Vagina (tissue), 2 donors: Measurements from ENCODE around the gene SCIN. TPM values are rescaled to one million over a fixed set of nuclear protein-coding genes. Genes with fewer than 3 reads are reported as not detected.
"Not testable (repeated sequence)": the region's sequence is repeated elsewhere in the genome, so short reads cannot be mapped to it uniquely, and the experiment has no call there.

Source experiments
- DNase-seq, 2 donors: peaks; one replicate each; pipeline ENCODE4 v3.0.0-alpha.2; 2017; ENCODE audit errors: extremely low spot score in 2 of 2
- H3K27ac ChIP-seq: fragments of 200-600 bp; sonication (generic); one replicate; pipeline ENCODE4 v1.5.1; 2019
- H3K27me3 ChIP-seq: fragments of 200-600 bp; sonication (generic); one replicate; pipeline ENCODE4 v1.5.1; 2019
- H3K36me3 ChIP-seq, 2 donors: fragments of 200-600 bp; sonication (generic); one replicate each; pipeline ENCODE4 v1.5.1; 2017 to 2019
- H3K4me1 ChIP-seq: fragments of 200-600 bp; sonication (generic); one replicate; pipeline ENCODE4 v1.5.1; 2019
- H3K4me3 ChIP-seq, 2 donors: fragments of 200-600 bp; sonication (generic); 1 replicate in 1 of 2; 2 replicates in 1 of 2; pipeline ENCODE4 v1.5.1; 2016 to 2019
- H3K9me3 ChIP-seq: fragments of 200-600 bp; sonication (generic); one replicate; pipeline ENCODE4 v1.5.1; 2019
- CTCF ChIP-seq, 3 experiments: fragments of 450-650 bp in 2 of 3; fragments of 200-600 bp in 1 of 3; sonication (generic) in 1 of 3; IDR thresholded peaks; one replicate each; pipeline ENCODE4 v1.5.1; 2017 to 2019; ENCODE audit warnings: antibody characterized with exemption in 3 of 3, mild to moderate bottlenecking in 2 of 3, moderate library complexity in 2 of 3
- POLR2A ChIP-seq, 2 donors: fragments of 450-650 bp; IDR thresholded peaks; one replicate each; pipeline ENCODE4 v1.6.1; 2017; ENCODE audit warnings: antibody characterized with exemption in 2 of 2, mild to moderate bottlenecking in 2 of 2, moderate library complexity in 2 of 2
- POLR2AphosphoS5 ChIP-seq, 2 donors: sonication (generic); formaldehyde crosslinking; IDR thresholded peaks; one replicate each; pipeline ENCODE4 v1.9.0; 2017; ENCODE audit warnings: antibody characterized with exemption in 2 of 2, mild to moderate bottlenecking in 2 of 2, low read depth in 1 of 2; ENCODE audit not compliant: insufficient read depth in 1 of 2
- intact Hi-C: fragments of 100-400 bp; cut with DNase I; formaldehyde crosslinking; loops from one replicate; pipeline ENCODE4 v1.15.1; 2023
- total RNA-seq: library from RNA; depleted of rRNA; stranded (reverse); fragments of >200 nt; gene quantifications from one replicate; pipeline ENCODE4 v1.2.3, GENCODE V29; 2016

SCIN gene
- total RNA-seq, 1 donor from 2014 or later, result 0.74 TPM

- H3K4me3 ChIP-seq, result peak overlapping the region; percentile 83 to 88
- H3K27me3 ChIP-seq, result no peaks in the 10 kb centered on the region
- DNase-seq, result peak; percentile 95 to 97
- intact Hi-C loops, result no loop called here
- no peaks in the 10 kb centered on the region for H3K4me1 ChIP-seq
- no peaks in the 10 kb centered on the region for H3K9me3 ChIP-seq
- TF ChIP-seq CTCF (IDR thresholded peaks at IDR 0.05) (peak; percentile 54 to 87 (median 72)), POLR2A (IDR thresholded peaks at IDR 0.05) (peak in 1 of 2 donors; percentile 9), POLR2AphosphoS5 (IDR thresholded peaks at IDR 0.05; ENCODE audit: insufficient read depth in 1 of 2, low read depth in 1 of 2) (peak; percentile 53 to 66)
- peak overlapping the region; percentile 83 for H3K27ac ChIP-seq
- H3K36me3 ChIP-seq, result no peaks in the 10 kb centered on the region
Observed at GRCh38 chr7:12686234-12686890, 115.8 kb downstream of the SCIN start.

- Histone ChIP-seq H3K27ac (peak within 1 kb of the TSS; percentile 83), H3K4me1 (no peaks in the 10 kb centered on the region), H3K4me3 (peak within 1 kb of the TSS; percentile 83 to 88), H3K9me3 (no peaks in the 10 kb centered on the region), H3K36me3 (no peaks in the 10 kb centered on the region), H3K27me3 (no peaks in the 10 kb centered on the region)
- intact Hi-C loops, result no loop called here
- peak; percentile 99 for DNase-seq
- TF ChIP-seq POLR2AphosphoS5 (IDR thresholded peaks at IDR 0.05; ENCODE audit: insufficient read depth in 1 of 2, low read depth in 1 of 2) (peak in 1 of 2 donors; percentile 86), CTCF (IDR thresholded peaks at IDR 0.05) (peak in 1 of 3 experiments; percentile 21), POLR2A (IDR thresholded peaks at IDR 0.05) (peak in 1 of 2 donors; percentile 69)
Observed at GRCh38 chr7:12686891-12687717, 116.6 kb downstream of the SCIN start, which contains the start of gene ARL4A. TSS of gene ARL4A (plus strand) at chr7:12687633. CDS start at chr7:12688255, 622 bp downstream.

- no peaks in the 10 kb centered on the region for H3K36me3 ChIP-seq
- intact Hi-C loops, result no loop called here
- DNase-seq, result no peak
- H3K4me1 ChIP-seq, result no peaks in the 10 kb centered on the region
- H3K27me3 ChIP-seq, result no peaks in the 10 kb centered on the region
- peak overlapping the region; percentile 83 to 88 for H3K4me3 ChIP-seq
- no peaks in the 10 kb centered on the region for H3K9me3 ChIP-seq
- no peak for TF ChIP-seq CTCF (IDR thresholded peaks at IDR 0.05)
- no peak for TF ChIP-seq POLR2AphosphoS5 (IDR thresholded peaks at IDR 0.05; ENCODE audit: insufficient read depth in 1 of 2, low read depth in 1 of 2)
- TF ChIP-seq POLR2A (IDR thresholded peaks at IDR 0.05), result no peak
- peak overlapping the region; percentile 83 for H3K27ac ChIP-seq
Observed at GRCh38 chr7:12687718-12688171, 117.2 kb downstream of the SCIN start.

GRCh38 chr7:12688485-12689170, 118.1 kb downstream of the SCIN start:
- DNase-seq, H3K36me3 ChIP-seq, H3K9me3 ChIP-seq, H3K27me3 ChIP-seq, intact Hi-C loops, H3K4me1 ChIP-seq: not testable (repeated sequence)
- Histone ChIP-seq H3K4me3 (peak overlapping the region; percentile 83 to 88), H3K27ac (peak overlapping the region; percentile 83)

- no peak for TF ChIP-seq POLR2AphosphoS5 (IDR thresholded peaks at IDR 0.05; ENCODE audit: insufficient read depth in 1 of 2, low read depth in 1 of 2)
- TF ChIP-seq CTCF (IDR thresholded peaks at IDR 0.05), result no peak
- TF ChIP-seq POLR2A (IDR thresholded peaks at IDR 0.05), result no peak
- no peaks in the 10 kb centered on the region for H3K9me3 ChIP-seq
- no peak for DNase-seq
- intact Hi-C loops, result no loop called here
- no peaks in the 10 kb centered on the region for H3K36me3 ChIP-seq
- peak overlapping the region; percentile 8 for H3K27ac ChIP-seq
- H3K4me1 ChIP-seq, result no peaks in the 10 kb centered on the region
- no peaks in the 10 kb centered on the region for H3K27me3 ChIP-seq
- peak overlapping the region; percentile 35 to 88 for H3K4me3 ChIP-seq
Observed at GRCh38 chr7:12689451-12689850, 118.9 kb downstream of the SCIN start.
